ENCODE data around the gene SH3BP4. TPM values are rescaled to one million over a fixed set of nuclear protein-coding genes. Genes with fewer than 3 reads are reported as not detected.

Gene SH3BP4
- total and polyA plus RNA-seq, 2 of the 8 experiments (the other 6 are each of a cell fraction or from before 2014, with no cell fraction given) = 28.3 to 35.4 TPM

DNA sequence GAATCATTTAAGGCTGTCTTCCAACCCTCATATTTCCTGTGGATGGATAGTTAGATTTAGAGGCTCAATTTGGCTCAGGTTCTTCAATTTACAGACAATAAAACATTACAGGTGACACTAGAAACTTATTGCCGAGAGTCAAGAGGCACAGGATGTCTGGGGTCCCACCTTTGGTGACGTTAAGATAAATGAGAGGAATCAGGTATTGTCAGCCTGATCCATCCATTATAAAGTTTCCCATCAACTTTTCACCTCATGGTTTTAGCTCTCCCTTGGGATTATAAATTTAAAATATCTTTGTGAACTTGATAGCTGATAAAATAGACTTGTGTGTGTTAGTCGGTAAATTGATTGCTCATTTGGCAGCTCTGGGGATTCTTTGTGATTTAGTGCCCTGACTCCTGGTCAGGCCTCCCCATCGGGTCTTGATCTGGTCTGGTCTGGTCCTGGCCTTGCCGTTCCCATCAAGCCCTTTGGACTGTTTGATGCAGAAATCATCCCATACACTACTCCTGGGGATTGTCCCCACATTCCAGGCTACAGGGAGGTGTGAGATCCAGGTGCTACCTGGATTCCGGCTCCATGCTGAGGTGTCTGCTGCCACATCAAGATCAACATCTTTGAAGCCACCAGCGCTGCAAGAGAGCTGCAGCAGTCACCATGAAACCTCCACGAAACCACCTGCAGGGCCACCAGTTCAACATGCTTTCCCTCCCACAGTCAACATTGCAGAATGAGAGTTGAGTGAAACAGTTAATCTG lies 130.9 kb downstream of the SH3BP4 start:
- H3K4me2 ChIP-seq (ENCODE audit: insufficient read depth in 1 of 2, low read depth in 2 of 2, low read length in 2 of 2) = no peak overlapping the region
- no peak overlapping the region for H4K5ac ChIP-seq (ENCODE audit: insufficient read length, low read depth, low read length)
- no peak overlapping the region for H2BK120ac ChIP-seq (replicated peaks; ENCODE audit: low read depth, low read length)
- no peak overlapping the region for H3K4ac ChIP-seq (replicated peaks; ENCODE audit: insufficient read length, low read depth, low read length)
- no peak overlapping the region for H2BK12ac ChIP-seq (ENCODE audit: low read depth, low read length)
- H2AFZ ChIP-seq (ENCODE audit: low read length) = no peak overlapping the region
- H3K79me2 ChIP-seq (ENCODE audit: control insufficient read depth in 1 of 2, insufficient read depth in 2 of 2, low read length in 2 of 2) = no peaks in the 10 kb centered on the region; a peak in 1 of 4 replicates
- WGBS, 2 experiments (ENCODE audit: extremely low coverage in 1 of 2, insufficient coverage in 1 of 2, insufficient read length in 1 of 2, insufficient replicate concordance in 2 of 2, low coverage in 1 of 2, low lambda C conversion rate in 2 of 2, missing lambda C conversion rate in 1 of 2) = 87% methylated on average over 8 of the region's 8 CpGs; no CpG with 5 or more reads in 1 of the 2 experiments
- H3K9me3 ChIP-seq (ENCODE audit: insufficient read depth in 2 of 2, low read depth in 1 of 2, low read length in 1 of 2) = peaks cover 3% of the 10 kb centered on the region in 2 experiments; a peak in 1 of 4 replicates
- no peaks in the 10 kb centered on the region for H3K27me3 ChIP-seq (replicated peaks in 1 of 4; ENCODE audit: control insufficient read depth in 3 of 4, extremely low read depth in 1 of 4, insufficient read depth in 3 of 4, low read length in 3 of 4)
- no peak overlapping the region for H2BK5ac ChIP-seq (ENCODE audit: low read depth, low read length)
- H3K18ac ChIP-seq (ENCODE audit: extremely low read depth, low read length) = no peak overlapping the region
- H4K8ac ChIP-seq (ENCODE audit: extremely low read depth, insufficient read depth, low read length) = 0 out of 2 replicates have a peak overlapping the region, but pooled peaks have one; percentile 12
- H3K4me3 ChIP-seq (ENCODE audit: extremely low read depth in 1 of 4, insufficient read depth in 2 of 4, low read depth in 3 of 4, low read length in 4 of 4) = no peak overlapping the region
- H3K79me1 ChIP-seq (ENCODE audit: low read depth, low read length) = no peaks in the 10 kb centered on the region
- H3K9ac ChIP-seq (replicated peaks in 1 of 4; ENCODE audit: extremely low read depth in 1 of 4, low read depth in 3 of 4, low read length in 3 of 4) = no peak overlapping the region
- 0 out of 2 replicates have a peak overlapping the region, but pooled peaks have one; percentile 46 for H2AK5ac ChIP-seq (ENCODE audit: low read depth, low read length)
- no peak for DNase-seq (ENCODE audit: low read depth in 1 of 2, low spot score in 2 of 2)
- no peaks in the 10 kb centered on the region for H3K36me3 ChIP-seq (ENCODE audit: control insufficient read depth in 2 of 4, insufficient read depth in 4 of 4, low read length in 3 of 4)
- H3K27ac ChIP-seq (ENCODE audit: low read depth, low read length) = no peak overlapping the region
- peaks cover 6% of the 10 kb centered on the region; the same call in 1 of the 2 replicates for H3K23me2 ChIP-seq (ENCODE audit: low read depth, low read length)
- ChIA-PET CTCF (ENCODE audit: partially characterized antibody) (interaction anchor here (0.6 kb wide), 1 partner anchor 49 kb away, joined by 3 read pairs; no protein-coding TSS in a partner anchor), POLR2A (ENCODE audit: partially characterized antibody) (no interaction called here)
- no peak for FAIRE-seq
- H2BK20ac ChIP-seq (ENCODE audit: low read length) = no peak overlapping the region
- no peak overlapping the region for H2BK15ac ChIP-seq (ENCODE audit: low read length)
- no peak overlapping the region for H3K56ac ChIP-seq (replicated peaks; ENCODE audit: insufficient read length, low read depth, low read length)
- no peak overlapping the region for H4K91ac ChIP-seq (replicated peaks; ENCODE audit: insufficient read length, low read length)
- peaks cover 0 to 5% of the 10 kb centered on the region in 2 experiments for H4K20me1 ChIP-seq (replicated peaks in 1 of 2; ENCODE audit: control insufficient read depth in 1 of 2, insufficient read depth in 2 of 2, low read length in 2 of 2)
- H3K14ac ChIP-seq (ENCODE audit: insufficient read length) = no peak overlapping the region
- peaks cover 0 to 6% (median 4%) of the 10 kb centered on the region in 4 experiments; a peak in 4 of 7 replicates for H3K4me1 ChIP-seq (replicated peaks in 1 of 4; ENCODE audit: control insufficient read depth in 3 of 4, insufficient read depth in 4 of 4, low read length in 3 of 4)
- H3K23ac ChIP-seq (ENCODE audit: insufficient read length) = no peak overlapping the region
- TF ChIP-seq ZNF274 (IDR thresholded peaks at IDR 0.05; ENCODE audit: borderline replicate concordance, extremely low read depth, low read length) (no peak), TEAD4 (IDR thresholded peaks at IDR 0.05; ENCODE audit: low read depth, low read length) (no peak)
